ELF-1 (cell line): ENCODE measurements around the gene KDM6A.
"Not testable (repeated sequence)": the region's sequence is repeated elsewhere in the genome, so short reads cannot be mapped to it uniquely, and the experiment has no call there.

Experiments
- DNase-seq: peaks from one replicate; pipeline ENCODE4 v3.0.0-alpha.2; 2016; ENCODE audit warnings: low read depth, low spot score

Gene KDM6A

DNA sequence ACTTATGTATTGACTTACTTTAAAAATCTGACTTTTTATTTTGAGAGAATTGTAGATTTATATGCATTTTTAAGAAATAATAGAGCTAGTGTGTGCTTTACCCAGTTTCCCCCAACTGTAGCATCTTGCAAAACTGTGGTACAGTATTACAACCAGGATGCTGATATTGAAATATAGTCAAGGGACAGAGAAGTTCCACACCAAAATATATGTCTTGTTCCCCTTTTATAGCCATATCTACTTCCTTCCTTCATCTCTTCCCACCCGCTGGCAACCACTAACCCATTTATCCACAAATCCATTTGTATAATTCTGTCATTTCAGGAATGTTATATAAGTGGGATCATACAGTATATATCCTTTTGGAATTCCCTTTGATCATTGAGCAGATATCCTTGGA lies 16.8 kb downstream of the KDM6A start:
- no peak for DNase-seq

DNA sequence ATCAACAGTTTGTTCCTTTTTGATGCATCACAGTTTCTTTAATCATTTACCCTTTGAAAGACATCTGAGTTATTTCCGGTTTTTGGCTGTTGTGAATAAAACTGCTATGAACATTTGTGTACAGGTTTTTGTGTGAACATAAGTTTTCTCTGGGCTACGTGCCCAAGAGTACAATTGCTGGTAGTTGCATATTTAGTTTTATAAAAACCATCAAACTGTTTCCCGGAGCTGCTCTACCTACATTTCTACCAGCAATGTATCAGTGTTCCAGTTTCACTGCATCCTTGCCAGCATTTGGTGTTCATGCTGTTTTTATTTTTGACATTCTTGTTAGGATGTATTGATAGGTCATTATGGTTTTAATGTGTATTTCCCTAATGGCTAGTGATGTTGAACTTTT lies 17.3 kb downstream of the KDM6A start:
- DNase-seq: no peak

- DNase-seq: not testable (repeated sequence)
Observed at GRCh38 chrX:44890687-44891086, 17.7 kb downstream of the KDM6A start.

- no peak for DNase-seq
Observed at GRCh38 chrX:44891642-44892041, 18.7 kb downstream of the KDM6A start.

GRCh38 chrX:44896876-44897186 lies 23.8 kb downstream of the KDM6A start:
- DNase-seq: no peak

DNA sequence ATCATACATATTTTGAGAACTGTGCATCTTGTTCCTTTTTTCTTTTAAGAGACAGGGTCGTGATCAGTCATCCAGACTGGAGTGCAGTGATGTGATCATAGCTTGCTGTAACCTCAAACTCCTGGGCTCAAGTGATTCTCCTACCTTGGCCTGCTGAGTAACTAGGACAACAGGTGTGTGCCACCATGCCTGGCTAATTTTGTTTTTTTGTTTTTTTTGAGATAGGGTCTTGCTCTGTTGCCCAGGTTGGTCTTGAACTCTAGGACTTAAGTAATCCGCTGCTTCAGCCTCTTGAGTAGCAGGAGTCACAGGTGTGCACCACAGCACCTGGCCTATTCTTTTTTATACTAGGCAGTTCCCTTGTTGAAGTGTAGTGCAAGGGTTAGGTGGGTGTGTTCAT lies 24.6 kb downstream of the KDM6A start:
- DNase-seq: no peak

- peak; percentile 21 for DNase-seq
Observed at GRCh38 chrX:44898411-44899221, 25.6 kb downstream of the KDM6A start.

DNA sequence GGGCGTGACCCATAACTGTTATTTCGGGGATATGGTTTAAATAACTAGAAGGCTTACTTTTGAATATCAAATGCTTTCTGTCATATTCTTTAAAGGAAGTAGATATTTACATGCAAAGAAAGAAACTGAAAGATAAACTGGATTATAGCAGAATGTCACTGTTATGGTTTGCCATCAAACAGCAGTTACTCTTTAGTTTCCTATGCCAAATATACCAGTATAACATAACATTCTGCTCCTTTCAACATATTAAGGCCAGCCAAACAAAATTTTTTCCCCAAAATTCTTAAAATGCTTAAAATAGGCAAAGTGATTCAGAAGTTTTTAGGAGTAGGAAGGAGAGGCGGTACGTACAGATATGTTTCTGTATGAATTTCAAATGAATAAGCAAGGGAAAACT lies 27.0 kb downstream of the KDM6A start:
- no peak for DNase-seq

DNA sequence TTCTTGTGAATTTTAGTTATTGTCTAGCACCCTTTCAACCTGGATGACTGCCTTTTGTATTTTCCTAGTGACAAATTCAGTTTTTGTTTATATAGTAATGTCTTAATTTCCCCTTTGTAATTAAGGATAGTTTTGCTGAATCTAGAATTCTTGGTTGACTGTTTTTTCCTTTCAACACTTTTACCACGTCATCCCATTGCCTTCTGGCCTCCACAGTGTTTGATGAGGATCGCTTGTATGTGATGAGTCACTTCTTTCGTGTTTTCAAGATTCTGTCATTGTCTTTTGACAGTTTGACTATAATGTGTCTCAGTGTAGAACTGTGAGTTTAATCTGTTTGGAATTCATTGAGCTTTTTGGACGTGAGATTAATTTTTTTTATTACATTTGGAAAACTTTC lies 30.1 kb downstream of the KDM6A start:
- DNase-seq: no peak

GRCh38 chrX:44903830-44904530 lies 31.0 kb downstream of the KDM6A start:
- no peak for DNase-seq

DNA sequence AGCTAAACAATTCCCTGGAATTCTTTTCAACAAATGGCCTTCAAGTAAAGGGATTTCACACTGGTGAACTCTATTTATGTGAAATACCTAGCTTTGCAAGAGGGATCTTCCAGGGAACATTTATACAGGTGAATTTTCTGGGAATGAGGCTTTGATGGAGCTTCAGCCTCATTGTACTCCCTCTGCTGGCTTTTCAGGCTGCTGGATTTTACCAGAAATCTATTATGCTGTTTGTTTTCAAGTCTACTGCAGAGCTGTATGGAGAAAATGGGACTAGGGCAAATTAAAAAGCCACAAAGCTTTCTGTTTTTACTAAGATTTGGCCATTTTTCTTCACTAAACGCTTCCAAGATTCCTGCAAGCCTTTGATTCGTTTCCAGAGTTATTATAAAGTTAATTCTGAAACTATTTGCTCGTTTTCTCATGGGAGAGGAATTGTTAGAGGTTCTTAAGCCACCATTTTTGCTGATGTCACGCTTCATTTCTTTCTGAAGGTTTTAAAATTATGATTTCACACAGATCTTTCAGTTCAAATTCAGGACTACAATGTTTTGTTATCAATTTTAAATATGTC lies 31.6 kb downstream of the KDM6A start:
- no peak for DNase-seq

DNA sequence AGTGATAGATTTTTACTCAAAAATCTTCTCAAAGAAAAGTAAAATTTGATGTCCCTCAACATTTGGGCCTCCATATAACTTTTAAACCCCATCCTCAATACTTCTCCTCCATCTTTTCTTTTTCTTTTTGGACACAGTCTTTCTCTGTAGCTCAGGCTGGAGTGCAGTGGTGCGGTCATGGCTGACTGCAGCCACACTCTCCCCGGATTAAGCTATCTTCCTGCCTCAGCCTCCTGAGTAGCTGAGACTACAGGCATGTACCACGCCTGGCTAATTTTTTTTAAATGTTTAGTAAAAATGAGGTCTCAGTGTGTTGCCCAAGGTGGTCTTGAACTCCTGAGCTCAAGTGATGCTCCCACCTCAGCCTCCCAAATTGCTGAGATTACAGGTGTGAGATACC lies 33.1 kb downstream of the KDM6A start:
- DNase-seq: no peak

DNA sequence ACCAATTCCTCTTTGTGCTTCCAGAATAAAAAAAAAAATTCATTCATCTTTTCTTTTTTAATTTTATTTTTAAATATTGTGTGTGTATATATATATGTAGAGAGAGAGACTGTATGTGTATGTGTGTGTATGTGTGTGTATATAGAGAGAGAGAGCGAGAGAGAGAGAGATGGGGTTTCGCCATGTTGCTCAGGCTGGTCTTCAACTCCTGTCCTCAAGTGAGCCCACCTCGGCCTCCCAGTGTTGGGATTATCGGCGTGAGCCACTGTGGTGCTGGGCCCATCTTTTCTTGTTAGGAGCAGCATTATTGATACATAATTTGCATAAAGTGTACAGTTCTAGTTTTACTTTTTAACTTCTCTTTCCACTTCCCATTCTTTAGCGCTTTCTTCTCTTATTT lies 33.6 kb downstream of the KDM6A start:
- DNase-seq: no peak

DNA sequence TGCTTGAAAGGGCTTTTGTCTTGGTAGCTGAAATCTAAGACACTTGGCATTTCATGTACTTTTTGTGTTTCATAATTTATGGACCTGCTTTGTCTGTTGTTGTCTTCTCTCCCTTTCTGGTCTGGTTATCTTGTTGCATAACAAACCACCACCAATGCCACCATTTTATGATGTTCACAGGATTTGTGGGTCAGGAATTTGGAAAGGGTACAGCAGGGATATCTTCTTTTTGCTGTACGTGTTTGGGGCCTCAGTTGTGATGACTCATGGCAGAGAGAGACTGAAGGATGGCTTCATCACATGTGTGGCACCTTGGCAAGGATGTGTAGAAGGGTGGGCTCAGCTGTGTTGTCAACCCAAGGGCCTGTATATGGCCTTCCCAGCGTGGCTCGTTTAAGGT lies 35.2 kb downstream of the KDM6A start:
- DNase-seq: no peak

DNA sequence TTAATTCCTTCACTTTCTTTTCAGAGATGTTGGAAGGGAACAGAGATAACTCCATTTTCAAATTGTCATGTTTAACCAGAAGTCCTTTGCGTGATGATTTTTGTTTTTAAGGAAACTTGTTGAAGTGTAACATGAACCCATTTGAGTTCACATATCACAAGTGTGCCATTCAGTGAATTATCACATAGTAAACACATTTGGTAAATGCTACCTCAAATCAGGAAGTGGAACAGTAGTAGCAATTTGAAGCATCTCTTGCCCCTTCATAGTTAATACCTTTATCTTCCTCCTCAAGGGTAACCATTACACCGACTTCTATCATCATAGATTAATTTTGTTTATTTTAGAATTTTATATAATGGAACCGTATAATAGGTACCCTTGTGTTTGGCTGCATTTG lies 35.8 kb downstream of the KDM6A start:
- DNase-seq: no peak

GRCh38 chrX:44910508-44910907 lies 37.5 kb downstream of the KDM6A start:
- DNase-seq: not testable (repeated sequence)

GRCh38 chrX:44911074-44911600 lies 38.1 kb downstream of the KDM6A start:
- DNase-seq: not testable (repeated sequence)

- DNase-seq: no peak
Observed at GRCh38 chrX:44913656-44914531, 40.9 kb downstream of the KDM6A start.

- no peak for DNase-seq
Observed at GRCh38 chrX:44914532-44915198, 41.7 kb downstream of the KDM6A start.

DNA sequence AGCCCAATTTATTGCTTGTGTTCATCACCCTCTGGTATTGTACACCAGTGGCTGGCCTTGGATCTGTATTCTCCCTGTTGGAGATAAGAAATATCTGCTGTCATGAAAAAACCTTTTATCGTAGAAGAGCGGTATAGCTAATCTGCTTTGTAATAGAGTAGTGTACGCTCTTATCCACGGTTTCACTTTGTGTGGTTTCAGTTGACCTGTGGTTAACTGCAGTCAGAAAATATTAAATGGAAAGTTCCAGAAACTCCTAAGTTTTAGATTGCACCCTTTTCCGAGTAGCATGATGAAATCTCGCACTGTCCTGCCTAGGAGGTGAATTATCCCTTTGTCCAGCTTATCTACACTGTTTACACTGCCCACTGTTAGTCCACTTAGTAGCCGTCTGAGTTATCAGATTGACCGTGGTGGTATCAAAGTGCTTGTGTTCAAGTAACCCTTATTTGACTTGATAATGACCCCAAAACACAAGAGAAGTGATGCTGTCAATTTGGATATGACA lies 42.4 kb downstream of the KDM6A start:
- no peak for DNase-seq

GRCh38 chrX:44918722-44919121 lies 45.7 kb downstream of the KDM6A start:
- no peak for DNase-seq
